ENCODE data around the gene CUL7. TPM values are rescaled to one million over a fixed set of nuclear protein-coding genes. Genes with fewer than 3 reads are reported as not detected.

The CUL7 gene
- total RNA-seq, 4 donors from 2014 or later = 20.7 to 39.6 (median 28.6) TPM

DNA sequence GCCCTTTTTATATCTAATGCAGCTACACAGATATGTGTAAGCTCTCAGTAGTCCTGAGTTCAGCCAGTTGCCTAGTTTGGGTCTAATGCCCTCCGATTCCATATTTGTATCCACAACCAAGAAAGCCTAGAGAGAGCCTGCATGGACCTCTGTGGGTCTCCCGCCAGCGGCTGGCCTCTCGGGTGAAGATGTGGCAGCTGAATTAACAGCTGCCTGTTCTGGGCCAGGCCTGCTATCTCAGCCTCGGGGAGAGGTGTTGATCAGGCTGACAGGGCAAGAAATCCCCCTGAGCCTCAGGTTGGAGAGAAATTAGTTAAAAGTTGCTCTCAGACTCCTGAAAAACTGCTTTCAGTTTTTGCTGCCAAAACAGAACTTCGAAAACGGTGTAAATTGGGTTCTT, 42.3 kb upstream of the CUL7 start:
- Histone ChIP-seq H3K36me3 (no peaks in the 10 kb centered on the region), H3K4me1 (peaks cover 30 to 43% of the 10 kb centered on the region in 2 donors), H3K27ac (peak overlapping the region; percentile 76 to 91 (median 80)), H3K27me3 (no peaks in the 10 kb centered on the region), H3K9me3 (no peaks in the 10 kb centered on the region), H3K4me3 (replicated peaks in 1 of 3) (no peak overlapping the region)
- WGBS, 2 donors = 45% methylated on average over 7 of the region's 7 CpGs
- no peak for TF ChIP-seq POLR2A (IDR thresholded peaks at IDR 0.05)
- TF ChIP-seq, protein P1, sequence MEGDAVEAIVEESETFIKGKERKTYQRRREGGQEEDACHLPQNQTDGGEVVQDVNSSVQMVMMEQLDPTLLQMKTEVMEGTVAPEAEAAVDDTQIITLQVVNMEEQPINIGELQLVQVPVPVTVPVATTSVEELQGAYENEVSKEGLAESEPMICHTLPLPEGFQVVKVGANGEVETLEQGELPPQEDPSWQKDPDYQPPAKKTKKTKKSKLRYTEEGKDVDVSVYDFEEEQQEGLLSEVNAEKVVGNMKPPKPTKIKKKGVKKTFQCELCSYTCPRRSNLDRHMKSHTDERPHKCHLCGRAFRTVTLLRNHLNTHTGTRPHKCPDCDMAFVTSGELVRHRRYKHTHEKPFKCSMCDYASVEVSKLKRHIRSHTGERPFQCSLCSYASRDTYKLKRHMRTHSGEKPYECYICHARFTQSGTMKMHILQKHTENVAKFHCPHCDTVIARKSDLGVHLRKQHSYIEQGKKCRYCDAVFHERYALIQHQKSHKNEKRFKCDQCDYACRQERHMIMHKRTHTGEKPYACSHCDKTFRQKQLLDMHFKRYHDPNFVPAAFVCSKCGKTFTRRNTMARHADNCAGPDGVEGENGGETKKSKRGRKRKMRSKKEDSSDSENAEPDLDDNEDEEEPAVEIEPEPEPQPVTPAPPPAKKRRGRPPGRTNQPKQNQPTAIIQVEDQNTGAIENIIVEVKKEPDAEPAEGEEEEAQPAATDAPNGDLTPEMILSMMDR (IDR thresholded peaks at IDR 0.05) = no peak
- intact Hi-C loops (cut with DNase I) = no loop called here
- DNase-seq = peak in 1 of 2 donors; percentile 23

DNA sequence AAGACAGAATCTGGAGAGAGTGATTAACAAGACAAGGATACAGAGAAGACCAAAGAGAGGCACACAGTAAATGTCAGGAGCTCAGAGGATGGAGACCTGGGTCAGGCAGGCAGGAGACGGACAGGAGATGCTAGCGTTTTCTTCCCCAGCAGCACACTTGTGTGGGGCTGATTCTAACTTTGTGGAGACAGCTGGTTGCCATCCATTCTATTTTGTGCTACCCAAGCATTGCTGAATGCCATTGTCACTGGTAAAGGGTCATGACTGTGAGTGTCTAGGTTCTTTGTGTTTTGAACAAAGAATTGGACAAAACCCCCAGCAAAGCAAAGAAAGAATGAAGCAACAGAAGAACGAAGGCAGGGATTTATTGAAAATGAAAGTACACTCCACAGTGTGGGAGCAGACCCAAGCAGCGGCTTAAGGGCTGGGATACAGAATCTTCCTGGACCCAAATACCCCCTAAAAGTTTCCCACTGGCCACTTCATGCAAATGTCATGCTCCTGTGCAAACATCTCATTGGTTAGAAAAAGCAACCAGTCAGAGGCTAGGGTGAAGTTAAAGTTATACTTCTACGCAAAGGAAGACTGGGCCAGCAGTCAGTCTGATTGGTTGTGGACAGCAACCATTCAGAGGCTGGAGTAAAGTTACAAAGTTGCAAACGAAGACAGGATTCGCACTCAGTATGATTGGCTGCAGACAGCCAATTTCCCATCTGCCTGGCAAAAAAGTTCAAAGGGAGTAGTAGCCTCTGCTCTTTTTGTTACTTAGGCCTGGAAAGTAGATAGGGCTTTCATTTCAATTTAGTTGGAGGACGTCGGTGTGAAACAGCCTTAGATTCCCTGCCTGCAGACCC, 40.0 kb upstream of the CUL7 start:
- intact Hi-C loops (cut with DNase I) = no loop called here
- Histone ChIP-seq H3K27me3 (no peaks in the 10 kb centered on the region), H3K27ac (peak overlapping the region in 2 of 3 donors; percentile 19 to 27), H3K4me1 (peaks cover 53 to 65% of the 10 kb centered on the region in 2 donors), H3K9me3 (no peaks in the 10 kb centered on the region), H3K36me3 (no peaks in the 10 kb centered on the region), H3K4me3 (replicated peaks in 1 of 3) (no peak overlapping the region)
- no peak for DNase-seq
- WGBS, 2 donors = 76 to 81% methylated on average over 9 of the region's 9 CpGs
- TF ChIP-seq, protein P1 (IDR thresholded peaks at IDR 0.05) = no peak
- no peak for TF ChIP-seq POLR2A (IDR thresholded peaks at IDR 0.05)

DNA sequence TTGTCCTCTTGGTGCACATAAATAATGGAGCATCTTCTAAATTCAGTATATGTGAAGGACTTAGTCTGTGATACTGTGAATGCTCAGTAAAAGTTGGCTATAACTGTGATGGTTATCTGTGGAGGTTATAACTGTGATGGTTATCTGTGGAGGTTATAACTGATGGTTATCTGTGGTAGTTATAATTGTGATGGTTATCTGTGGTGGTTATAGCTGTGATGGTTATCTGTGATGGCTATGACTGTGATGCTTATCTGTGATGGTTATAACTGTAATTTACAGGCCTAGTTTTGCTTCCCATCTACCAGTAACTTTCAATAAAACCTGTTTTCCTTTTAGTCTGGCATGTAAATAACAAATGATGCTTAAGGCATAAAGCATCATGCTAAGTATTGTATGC, 39.0 kb upstream of the CUL7 start:
- Histone ChIP-seq H3K27me3 (no peaks in the 10 kb centered on the region), H3K27ac (no peak overlapping the region)
- TF ChIP-seq POLR2A (IDR thresholded peaks at IDR 0.05) = no peak
- TF ChIP-seq, protein P1 (IDR thresholded peaks at IDR 0.05) = no peak

DNA sequence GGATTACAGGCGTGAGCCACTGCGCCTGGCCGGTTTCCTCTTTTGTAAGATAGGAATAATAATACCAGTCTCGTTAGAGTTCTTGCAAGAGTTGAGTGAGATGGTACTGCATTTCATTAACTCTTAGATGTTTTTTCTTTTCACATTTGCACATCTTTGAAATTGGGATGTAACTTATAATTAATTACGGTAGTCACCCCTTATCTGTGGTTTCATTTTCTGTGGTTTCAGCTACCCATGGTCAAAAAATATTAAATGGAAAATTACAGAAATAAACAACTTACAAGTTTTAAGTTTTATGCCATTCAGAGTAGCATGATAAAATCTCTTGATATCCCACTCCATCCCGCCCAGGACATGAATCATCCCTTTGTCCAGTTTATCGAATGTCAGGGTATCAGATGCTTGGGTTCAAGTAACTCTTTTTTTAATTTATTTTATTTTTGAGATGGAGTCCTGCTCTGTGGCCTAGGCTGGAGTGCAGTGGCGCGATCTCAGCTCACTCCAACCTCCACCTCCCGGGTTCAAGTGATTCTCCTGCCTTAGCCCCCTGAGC, 37.9 kb upstream of the CUL7 start:
- no peaks in the 10 kb centered on the region for H3K27me3 ChIP-seq
- H3K9me3 ChIP-seq = no peaks in the 10 kb centered on the region
- intact Hi-C loops (cut with DNase I) = no loop called here
- no peaks in the 10 kb centered on the region for H3K36me3 ChIP-seq
- peak overlapping the region in 1 of 3 donors; percentile 77 for H3K27ac ChIP-seq
- WGBS, 2 donors = 91 to 93% methylated on average over 10 of the region's 10 CpGs
- no peak for DNase-seq
- peaks cover 33 to 47% of the 10 kb centered on the region in 2 donors for H3K4me1 ChIP-seq
- no peak overlapping the region for H3K4me3 ChIP-seq (replicated peaks in 1 of 3)
- TF ChIP-seq POLR2A (IDR thresholded peaks at IDR 0.05) = no peak

More for the DNA sequence above, 39.0 kb upstream of the CUL7 start:
- Histone ChIP-seq H3K9me3 (no peaks in the 10 kb centered on the region), H3K4me1 (peaks cover 45 to 58% of the 10 kb centered on the region in 2 donors), H3K4me3 (replicated peaks in 1 of 3) (no peak overlapping the region), H3K36me3 (no peaks in the 10 kb centered on the region)
- no peak for DNase-seq
- intact Hi-C loops (cut with DNase I) = no loop called here

DNA sequence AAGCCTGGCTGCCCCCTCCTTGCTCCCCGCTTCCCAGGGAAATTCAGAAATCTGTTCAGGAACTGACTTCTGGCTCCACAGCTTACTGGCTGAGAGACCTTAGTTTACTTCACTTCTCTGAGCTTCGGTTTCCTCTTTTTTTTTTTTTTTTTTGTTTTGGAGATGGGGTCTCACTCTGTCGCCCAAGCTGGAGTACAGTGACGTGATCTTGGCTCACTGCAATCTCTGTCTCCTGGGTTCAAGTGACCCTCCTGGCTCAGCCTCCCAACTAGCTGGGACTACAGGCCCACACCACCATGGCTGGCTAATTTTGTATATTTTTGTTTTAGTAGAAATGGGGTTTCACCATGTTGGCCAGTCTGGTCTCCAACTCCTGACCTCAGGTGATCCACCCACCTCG, 37.4 kb upstream of the CUL7 start:
- Histone ChIP-seq H3K27me3 (no peaks in the 10 kb centered on the region), H3K27ac (peak overlapping the region; percentile 71 to 93 (median 77)), H3K9me3 (no peaks in the 10 kb centered on the region), H3K36me3 (no peaks in the 10 kb centered on the region), H3K4me3 (replicated peaks in 1 of 3) (no peak overlapping the region), H3K4me1 (peaks cover 28 to 42% of the 10 kb centered on the region in 2 donors)
- intact Hi-C loops (cut with DNase I) = no loop called here
- TF ChIP-seq POLR2A (IDR thresholded peaks at IDR 0.05) = no peak
- TF ChIP-seq, protein P1 (IDR thresholded peaks at IDR 0.05) = no peak
- 67 to 72% methylated on average over 5 of the region's 5 CpGs for WGBS, 2 donors
- no peak for DNase-seq

All from thyroid gland (tissue), 4 donors.